ENCODE results near the gene CORO1C.

DNA sequence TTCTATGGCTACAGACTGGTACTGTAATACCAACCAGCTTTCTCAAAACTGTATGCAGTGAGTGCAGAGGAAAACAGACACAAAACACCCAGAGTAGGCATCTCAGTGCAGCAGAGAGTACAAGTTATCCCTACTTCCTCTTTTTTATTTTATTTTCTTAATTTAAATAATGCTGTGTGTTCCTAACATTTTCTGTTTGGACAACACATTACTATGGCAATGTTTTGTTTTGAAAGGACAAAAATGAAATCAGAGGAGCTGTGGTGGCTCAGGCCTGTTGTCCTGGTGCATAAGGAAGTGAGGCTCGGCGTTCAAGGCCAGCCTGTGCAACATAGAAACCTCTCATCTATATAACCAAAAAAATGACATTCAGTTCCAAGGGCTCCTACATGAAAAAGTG, 64.0 kb downstream of the CORO1C start:
- TF ChIP-seq, protein P1, sequence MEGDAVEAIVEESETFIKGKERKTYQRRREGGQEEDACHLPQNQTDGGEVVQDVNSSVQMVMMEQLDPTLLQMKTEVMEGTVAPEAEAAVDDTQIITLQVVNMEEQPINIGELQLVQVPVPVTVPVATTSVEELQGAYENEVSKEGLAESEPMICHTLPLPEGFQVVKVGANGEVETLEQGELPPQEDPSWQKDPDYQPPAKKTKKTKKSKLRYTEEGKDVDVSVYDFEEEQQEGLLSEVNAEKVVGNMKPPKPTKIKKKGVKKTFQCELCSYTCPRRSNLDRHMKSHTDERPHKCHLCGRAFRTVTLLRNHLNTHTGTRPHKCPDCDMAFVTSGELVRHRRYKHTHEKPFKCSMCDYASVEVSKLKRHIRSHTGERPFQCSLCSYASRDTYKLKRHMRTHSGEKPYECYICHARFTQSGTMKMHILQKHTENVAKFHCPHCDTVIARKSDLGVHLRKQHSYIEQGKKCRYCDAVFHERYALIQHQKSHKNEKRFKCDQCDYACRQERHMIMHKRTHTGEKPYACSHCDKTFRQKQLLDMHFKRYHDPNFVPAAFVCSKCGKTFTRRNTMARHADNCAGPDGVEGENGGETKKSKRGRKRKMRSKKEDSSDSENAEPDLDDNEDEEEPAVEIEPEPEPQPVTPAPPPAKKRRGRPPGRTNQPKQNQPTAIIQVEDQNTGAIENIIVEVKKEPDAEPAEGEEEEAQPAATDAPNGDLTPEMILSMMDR (IDR thresholded peaks at IDR 0.05 in 2 of 3, conservative IDR thresholded peaks at IDR 0.05 in 1 of 3; ENCODE audit: borderline replicate concordance in 1 of 3, insufficient read depth in 1 of 3, low read depth in 2 of 3, low read length in 2 of 3): no peak
- TF ChIP-seq EZH2 (IDR thresholded peaks at IDR 0.05) (no peak), POLR2AphosphoS5 (IDR thresholded peaks at IDR 0.05; ENCODE audit: low read depth, low read length) (no peak)

All from HCT116 (cell line).